ENCODE data around the gene OLFM1. TPM values are rescaled to one million over a fixed set of nuclear protein-coding genes. Genes with fewer than 3 reads are reported as not detected.

The OLFM1 gene
- polyA plus RNA-seq, 1 donor, result 29.3 TPM

DNA sequence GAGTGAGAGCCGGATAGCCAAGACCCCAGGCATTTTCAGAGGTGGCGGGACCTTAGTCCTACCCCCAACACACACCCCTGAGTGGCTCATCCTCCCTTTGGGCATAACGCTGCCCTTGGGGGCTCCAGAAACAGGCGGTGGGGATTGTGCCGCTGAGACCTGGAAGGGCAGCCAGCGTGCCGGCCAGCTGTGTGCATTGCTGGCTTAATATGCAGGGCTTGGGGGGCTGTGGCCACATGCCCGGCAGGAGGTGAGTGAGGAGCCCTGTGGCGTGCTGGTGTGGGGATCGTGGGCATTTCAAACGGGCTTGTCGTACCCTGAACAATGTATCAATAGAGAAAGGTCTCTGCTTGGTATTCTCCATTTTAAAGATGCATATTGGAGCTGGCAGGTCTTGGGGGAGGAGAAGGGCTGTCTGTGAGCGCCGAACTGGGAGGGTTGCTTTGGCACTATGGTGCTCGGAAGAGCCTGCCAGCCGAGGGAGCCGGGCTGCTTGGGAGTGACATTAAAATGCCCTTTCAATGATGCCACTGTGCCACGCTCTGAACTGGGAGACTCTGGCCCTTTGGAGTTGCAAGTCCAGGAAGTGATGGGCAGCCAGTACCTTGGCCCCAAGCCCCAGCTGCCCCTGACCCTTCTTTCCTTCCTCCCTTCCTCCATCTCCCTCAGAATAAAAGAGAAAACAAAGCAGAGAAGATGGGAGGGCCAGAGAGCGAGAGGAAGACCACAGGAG, 11.2 kb upstream of the OLFM1 start:
- H3K27me3 ChIP-seq (ENCODE audit: control insufficient read depth, insufficient read depth, low read length), result peaks cover 41% of the 10 kb centered on the region
- no peak overlapping the region for H3K4me3 ChIP-seq (ENCODE audit: low read length)
- no peaks in the 10 kb centered on the region for H3K36me3 ChIP-seq (ENCODE audit: control insufficient read depth, insufficient read depth, low read length)
- no peak overlapping the region for H3K27ac ChIP-seq (ENCODE audit: low read length)
- no CpG with 5 or more reads among the region's 19 CpGs for WGBS (ENCODE audit: insufficient coverage, low lambda C conversion rate)
- no peaks in the 10 kb centered on the region for H3K4me1 ChIP-seq (ENCODE audit: control insufficient read depth, insufficient read depth, low read length)
- H3K9me3 ChIP-seq (ENCODE audit: control insufficient read depth, low read depth, low read length), result no peaks in the 10 kb centered on the region
- no peak for DNase-seq

GRCh38 chr9:135076876-135077430, 10.5 kb upstream of the OLFM1 start:
- H3K27ac ChIP-seq (ENCODE audit: low read length), result no peak overlapping the region
- H3K4me3 ChIP-seq (ENCODE audit: low read length), result no peak overlapping the region
- no peaks in the 10 kb centered on the region for H3K9me3 ChIP-seq (ENCODE audit: control insufficient read depth, low read depth, low read length)
- no peaks in the 10 kb centered on the region for H3K4me1 ChIP-seq (ENCODE audit: control insufficient read depth, insufficient read depth, low read length)
- no peaks in the 10 kb centered on the region for H3K36me3 ChIP-seq (ENCODE audit: control insufficient read depth, insufficient read depth, low read length)
- peaks cover 39% of the 10 kb centered on the region for H3K27me3 ChIP-seq (ENCODE audit: control insufficient read depth, insufficient read depth, low read length)
- no peak for DNase-seq
- no CpG with 5 or more reads among the region's 6 CpGs for WGBS (ENCODE audit: insufficient coverage, low lambda C conversion rate)

GRCh38 chr9:135077497-135078200, 9.8 kb upstream of the OLFM1 start:
- Histone ChIP-seq H3K9me3 (ENCODE audit: control insufficient read depth, low read depth, low read length) (no peaks in the 10 kb centered on the region), H3K27me3 (ENCODE audit: control insufficient read depth, insufficient read depth, low read length) (peaks cover 39% of the 10 kb centered on the region), H3K27ac (ENCODE audit: low read length) (no peak overlapping the region), H3K36me3 (ENCODE audit: control insufficient read depth, insufficient read depth, low read length) (no peaks in the 10 kb centered on the region), H3K4me3 (ENCODE audit: low read length) (no peak overlapping the region), H3K4me1 (ENCODE audit: control insufficient read depth, insufficient read depth, low read length) (no peaks in the 10 kb centered on the region)
- DNase-seq, result no peak
- no CpG with 5 or more reads among the region's 12 CpGs for WGBS (ENCODE audit: insufficient coverage, low lambda C conversion rate)

GRCh38 chr9:135078361-135078821, 9.1 kb upstream of the OLFM1 start:
- no peaks in the 10 kb centered on the region for H3K9me3 ChIP-seq (ENCODE audit: control insufficient read depth, low read depth, low read length)
- H3K36me3 ChIP-seq (ENCODE audit: control insufficient read depth, insufficient read depth, low read length), result no peaks in the 10 kb centered on the region
- DNase-seq, result no peak
- WGBS (ENCODE audit: insufficient coverage, low lambda C conversion rate), result no CpG with 5 or more reads among the region's 11 CpGs
- no peak overlapping the region for H3K27ac ChIP-seq (ENCODE audit: low read length)
- no peaks in the 10 kb centered on the region for H3K4me1 ChIP-seq (ENCODE audit: control insufficient read depth, insufficient read depth, low read length)
- no peak overlapping the region for H3K4me3 ChIP-seq (ENCODE audit: low read length)
- peaks cover 37% of the 10 kb centered on the region for H3K27me3 ChIP-seq (ENCODE audit: control insufficient read depth, insufficient read depth, low read length)

- no peak for DNase-seq
- no peaks in the 10 kb centered on the region for H3K4me1 ChIP-seq (ENCODE audit: control insufficient read depth, insufficient read depth, low read length)
- peaks cover 33% of the 10 kb centered on the region for H3K27me3 ChIP-seq (ENCODE audit: control insufficient read depth, insufficient read depth, low read length)
- H3K9me3 ChIP-seq (ENCODE audit: control insufficient read depth, low read depth, low read length), result no peaks in the 10 kb centered on the region
- H3K36me3 ChIP-seq (ENCODE audit: control insufficient read depth, insufficient read depth, low read length), result no peaks in the 10 kb centered on the region
- no peak overlapping the region for H3K4me3 ChIP-seq (ENCODE audit: low read length)
- no CpG with 5 or more reads among the region's 7 CpGs for WGBS (ENCODE audit: insufficient coverage, low lambda C conversion rate)
- no peak overlapping the region for H3K27ac ChIP-seq (ENCODE audit: low read length)
These were observed 8.4 kb upstream of the OLFM1 start for GRCh38 chr9:135079018-135079417.

DNA sequence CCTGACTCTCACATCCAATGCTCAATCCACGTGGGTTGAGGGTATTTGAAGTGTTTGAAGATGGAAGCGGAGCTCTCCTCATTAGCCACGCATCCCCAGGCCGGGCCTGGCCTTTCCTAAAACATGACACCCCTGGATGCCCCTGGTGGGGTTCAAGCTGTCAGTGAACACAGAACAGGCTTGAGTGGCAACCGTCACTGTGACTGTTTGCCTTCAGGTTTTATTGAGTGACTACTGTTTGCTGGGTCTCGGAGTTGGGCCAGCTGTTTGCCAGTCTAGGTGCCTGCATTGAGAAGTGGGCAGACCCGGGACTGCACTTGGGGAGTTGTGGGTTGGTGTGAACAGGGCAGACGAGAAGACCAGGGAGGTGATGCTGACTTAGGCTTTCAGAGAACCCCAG, 7.8 kb upstream of the OLFM1 start:
- H3K27me3 ChIP-seq (ENCODE audit: control insufficient read depth, insufficient read depth, low read length), result peaks cover 26% of the 10 kb centered on the region
- DNase-seq, result no peak
- no CpG with 5 or more reads among the region's 8 CpGs for WGBS (ENCODE audit: insufficient coverage, low lambda C conversion rate)

DNA sequence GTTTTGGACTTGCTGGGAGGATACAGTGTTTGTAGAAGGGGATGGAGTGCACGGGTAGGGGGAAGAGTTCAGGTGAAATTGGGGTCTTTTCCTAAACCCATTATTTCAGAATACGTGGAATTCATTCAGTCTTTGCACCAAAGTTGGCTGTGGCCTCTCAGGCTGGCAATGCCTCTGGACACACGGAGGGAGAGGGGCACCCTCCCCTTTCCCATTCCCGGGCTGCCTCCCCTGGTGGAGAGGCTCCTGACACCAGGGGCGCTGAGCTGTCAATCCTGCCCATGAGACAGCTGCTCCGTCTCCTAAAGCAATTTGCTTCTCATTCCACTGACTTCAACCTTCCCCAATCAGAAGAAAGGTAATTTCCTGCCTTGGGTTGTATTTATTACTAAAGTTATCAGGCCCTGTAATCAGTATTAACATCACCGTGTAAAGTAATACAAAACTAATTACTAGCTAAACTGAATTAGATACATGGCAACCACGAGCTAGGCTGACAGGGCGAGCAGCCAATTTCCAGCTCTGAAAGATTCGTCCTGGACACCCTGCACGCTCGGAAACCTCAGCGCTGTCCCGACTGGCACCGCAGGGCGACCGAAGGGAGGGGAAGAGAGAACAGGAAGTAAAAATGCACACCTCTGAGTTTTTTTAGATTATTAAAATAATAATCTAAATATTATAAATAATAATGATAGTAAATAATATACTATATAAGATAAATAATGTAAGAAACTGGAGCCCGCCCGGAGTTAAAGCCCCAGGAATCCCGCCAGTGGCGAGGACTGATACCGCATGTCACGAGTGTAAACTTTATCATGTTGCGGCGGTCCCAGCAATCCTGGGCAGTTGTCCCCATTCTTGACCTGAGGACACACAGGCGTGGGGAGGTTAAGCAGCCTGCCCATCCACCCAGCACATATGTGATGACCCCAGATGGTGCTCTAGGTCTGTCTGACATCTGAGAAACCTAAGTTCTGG, 6.9 kb upstream of the OLFM1 start:
- Histone ChIP-seq H3K27ac (ENCODE audit: low read length) (no peak overlapping the region), H3K4me3 (ENCODE audit: low read length) (no peak overlapping the region), H3K36me3 (ENCODE audit: control insufficient read depth, insufficient read depth, low read length) (no peaks in the 10 kb centered on the region), H3K9me3 (ENCODE audit: control insufficient read depth, low read depth, low read length) (no peaks in the 10 kb centered on the region), H3K27me3 (ENCODE audit: control insufficient read depth, insufficient read depth, low read length) (peaks cover 29% of the 10 kb centered on the region), H3K4me1 (ENCODE audit: control insufficient read depth, insufficient read depth, low read length) (no peaks in the 10 kb centered on the region)
- WGBS (ENCODE audit: insufficient coverage, low lambda C conversion rate), result 79% methylated on average over 5 of the region's 26 CpGs
- DNase-seq, result no peak

More for the DNA sequence above, 7.8 kb upstream of the OLFM1 start:
- no peaks in the 10 kb centered on the region for H3K9me3 ChIP-seq (ENCODE audit: control insufficient read depth, low read depth, low read length)
- no peak overlapping the region for H3K4me3 ChIP-seq (ENCODE audit: low read length)
- no peaks in the 10 kb centered on the region for H3K4me1 ChIP-seq (ENCODE audit: control insufficient read depth, insufficient read depth, low read length)
- H3K27ac ChIP-seq (ENCODE audit: low read length), result no peak overlapping the region
- no peaks in the 10 kb centered on the region for H3K36me3 ChIP-seq (ENCODE audit: control insufficient read depth, insufficient read depth, low read length)

DNA sequence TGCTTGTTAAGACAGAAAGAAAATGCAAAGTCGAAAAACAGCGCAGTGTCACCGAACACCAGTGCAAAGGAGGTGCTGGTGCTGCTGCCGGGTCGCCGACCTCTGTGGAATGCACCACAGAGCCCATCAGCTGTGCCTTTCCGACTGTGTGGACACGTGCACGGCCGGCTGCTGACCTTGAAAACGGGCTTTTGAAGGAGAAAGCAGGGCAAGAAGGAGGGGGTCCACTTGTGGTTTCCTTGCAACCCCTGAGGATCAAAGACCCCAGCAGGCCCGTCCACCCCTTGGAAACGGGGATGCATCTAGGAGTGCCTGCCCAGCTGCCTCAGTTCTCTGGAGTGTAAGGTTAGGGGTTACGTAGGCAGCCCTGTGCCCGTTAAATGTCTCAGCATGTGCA, 6.2 kb upstream of the OLFM1 start:
- H3K9me3 ChIP-seq (ENCODE audit: control insufficient read depth, low read depth, low read length), result no peaks in the 10 kb centered on the region
- WGBS (ENCODE audit: insufficient coverage, low lambda C conversion rate), result no CpG with 5 or more reads among the region's 15 CpGs
- no peak overlapping the region for H3K27ac ChIP-seq (ENCODE audit: low read length)
- H3K36me3 ChIP-seq (ENCODE audit: control insufficient read depth, insufficient read depth, low read length), result no peaks in the 10 kb centered on the region
- no peak for DNase-seq
- H3K27me3 ChIP-seq (ENCODE audit: control insufficient read depth, insufficient read depth, low read length), result peaks cover 31% of the 10 kb centered on the region
- H3K4me3 ChIP-seq (ENCODE audit: low read length), result no peak overlapping the region
- H3K4me1 ChIP-seq (ENCODE audit: control insufficient read depth, insufficient read depth, low read length), result peaks cover 7% of the 10 kb centered on the region

DNA sequence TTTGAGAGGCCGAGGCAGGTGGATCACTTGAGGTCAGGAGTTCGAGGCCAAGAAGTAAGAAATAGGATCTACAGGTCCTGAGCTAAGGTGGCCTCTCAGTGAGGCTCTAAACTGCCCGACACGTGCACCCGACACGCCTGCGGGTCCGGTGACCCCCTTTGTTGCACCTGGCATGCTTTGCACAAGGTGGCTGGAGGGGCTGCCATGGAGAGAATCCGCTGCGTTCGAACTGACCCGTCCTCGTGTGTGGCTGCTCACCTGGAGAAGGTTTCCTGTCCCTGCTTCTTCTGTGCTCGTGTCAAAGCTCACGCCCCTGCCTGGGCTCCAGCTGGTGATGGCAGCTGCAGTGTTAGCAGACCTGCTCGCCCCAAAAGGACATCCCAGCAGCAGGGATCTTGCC, 5.7 kb upstream of the OLFM1 start:
- DNase-seq, result no peak
- Histone ChIP-seq H3K27ac (ENCODE audit: low read length) (no peak overlapping the region), H3K36me3 (ENCODE audit: control insufficient read depth, insufficient read depth, low read length) (no peaks in the 10 kb centered on the region), H3K4me1 (ENCODE audit: control insufficient read depth, insufficient read depth, low read length) (peaks cover 10% of the 10 kb centered on the region), H3K4me3 (ENCODE audit: low read length) (no peak overlapping the region), H3K27me3 (ENCODE audit: control insufficient read depth, insufficient read depth, low read length) (peaks cover 31% of the 10 kb centered on the region), H3K9me3 (ENCODE audit: control insufficient read depth, low read depth, low read length) (peaks cover under 1% of the 10 kb centered on the region)
- WGBS (ENCODE audit: insufficient coverage, low lambda C conversion rate), result 80% methylated on average over 1 of the region's 16 CpGs

DNA sequence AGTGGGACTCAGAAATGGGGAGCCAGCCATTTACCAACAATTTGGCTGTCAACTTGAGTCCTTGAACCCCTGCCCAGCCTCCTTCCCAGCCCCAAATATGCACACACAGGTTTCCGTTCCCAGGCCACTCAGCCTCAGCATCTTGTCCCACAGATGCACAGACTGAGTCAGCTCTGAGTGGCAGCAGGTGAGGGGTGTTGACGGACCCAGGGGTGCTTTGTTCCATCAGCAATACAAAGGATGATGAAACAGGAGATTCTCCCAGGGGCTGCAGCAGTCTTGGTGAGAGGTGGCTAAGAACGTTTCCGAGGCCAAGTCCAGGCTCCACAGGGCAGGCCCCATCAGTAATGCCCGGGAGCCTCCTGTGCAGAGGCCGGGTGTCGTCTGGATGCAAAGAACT, 4.9 kb upstream of the OLFM1 start:
- Histone ChIP-seq H3K4me3 (ENCODE audit: low read length) (no peak overlapping the region), H3K4me1 (ENCODE audit: control insufficient read depth, insufficient read depth, low read length) (peaks cover 10% of the 10 kb centered on the region), H3K27me3 (ENCODE audit: control insufficient read depth, insufficient read depth, low read length) (peaks cover 29% of the 10 kb centered on the region), H3K36me3 (ENCODE audit: control insufficient read depth, insufficient read depth, low read length) (no peaks in the 10 kb centered on the region), H3K9me3 (ENCODE audit: control insufficient read depth, low read depth, low read length) (peaks cover 7% of the 10 kb centered on the region), H3K27ac (ENCODE audit: low read length) (no peak overlapping the region)
- no CpG with 5 or more reads among the region's 7 CpGs for WGBS (ENCODE audit: insufficient coverage, low lambda C conversion rate)
- DNase-seq, result no peak

All from large intestine (tissue), 3 donors.